ENCODE measurements around the gene CFAP20DC.

CFAP20DC gene

DNA sequence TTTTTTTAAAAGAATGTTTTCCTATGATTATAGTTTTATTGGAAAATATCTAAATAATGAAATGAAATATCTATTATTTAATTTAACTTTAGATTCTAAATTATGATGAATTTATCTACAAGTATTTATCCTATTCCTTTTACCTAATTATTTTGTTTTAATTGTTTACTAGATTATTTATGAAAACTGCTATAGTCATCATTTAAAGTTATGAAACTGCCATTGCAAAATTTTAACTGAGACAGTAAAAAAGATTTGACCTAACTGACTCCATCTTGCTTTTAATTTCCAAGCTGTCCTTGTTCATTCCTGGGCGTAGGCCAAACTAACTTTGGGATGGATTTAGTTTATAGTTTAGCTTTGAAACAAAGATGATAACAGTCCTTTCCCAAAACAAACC lies 357.3 kb downstream of the CFAP20DC start:
- in situ Hi-C loops (cut with MboI; ENCODE audit: low sequenced_read_pairs, unreplicated experiment): no loop called here
- TF ChIP-seq, protein P1, sequence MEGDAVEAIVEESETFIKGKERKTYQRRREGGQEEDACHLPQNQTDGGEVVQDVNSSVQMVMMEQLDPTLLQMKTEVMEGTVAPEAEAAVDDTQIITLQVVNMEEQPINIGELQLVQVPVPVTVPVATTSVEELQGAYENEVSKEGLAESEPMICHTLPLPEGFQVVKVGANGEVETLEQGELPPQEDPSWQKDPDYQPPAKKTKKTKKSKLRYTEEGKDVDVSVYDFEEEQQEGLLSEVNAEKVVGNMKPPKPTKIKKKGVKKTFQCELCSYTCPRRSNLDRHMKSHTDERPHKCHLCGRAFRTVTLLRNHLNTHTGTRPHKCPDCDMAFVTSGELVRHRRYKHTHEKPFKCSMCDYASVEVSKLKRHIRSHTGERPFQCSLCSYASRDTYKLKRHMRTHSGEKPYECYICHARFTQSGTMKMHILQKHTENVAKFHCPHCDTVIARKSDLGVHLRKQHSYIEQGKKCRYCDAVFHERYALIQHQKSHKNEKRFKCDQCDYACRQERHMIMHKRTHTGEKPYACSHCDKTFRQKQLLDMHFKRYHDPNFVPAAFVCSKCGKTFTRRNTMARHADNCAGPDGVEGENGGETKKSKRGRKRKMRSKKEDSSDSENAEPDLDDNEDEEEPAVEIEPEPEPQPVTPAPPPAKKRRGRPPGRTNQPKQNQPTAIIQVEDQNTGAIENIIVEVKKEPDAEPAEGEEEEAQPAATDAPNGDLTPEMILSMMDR (IDR thresholded peaks at IDR 0.05; ENCODE audit: borderline replicate concordance, control extremely low read depth, extremely low read depth, insufficient read depth, missing control alignments): no peak
- DNase-seq (ENCODE audit: low spot score): no peak

All from GM13976 (cell line).